HG03342 (cell line): ENCODE measurements around the gene OR1J2.

Experiments
- ATAC-seq: cut with Tn5 transposase; IDR thresholded peaks from one replicate; pipeline ENCODE4 v1.9.1; 2021; ENCODE audit warnings: mild to moderate bottlenecking, moderate library complexity; ENCODE audit not compliant: unreplicated experiment

OR1J2 gene

GRCh38 chr9:122546196-122546595, 35.6 kb downstream of the OR1J2 start:
- no peak for ATAC-seq

- ATAC-seq: no peak
These were observed 40.8 kb downstream of the OR1J2 start for GRCh38 chr9:122551371-122551770.

GRCh38 chr9:122552812-122553211, 42.2 kb downstream of the OR1J2 start, which contains the start of gene OR1N2:
Gene OR1N2, plus strand, starts transcription at chr9:122553112. Its CDS starts 100 bp downstream, at chr9:122553212.
- no peak for ATAC-seq
